NB4 (cell line): ENCODE measurements around the gene DHDH.

Experiments used
- MYC ChIP-seq: IDR thresholded peaks from 2 replicates; pipeline ENCODE4 v1.6.1; 2011; ENCODE audit warnings: low read depth, low read length
- TF ChIP-seq, protein P1 (sequence below): IDR thresholded peaks from one replicate; pipeline ENCODE4 v1.5.1; 2012; ENCODE audit warnings: low read depth, low read length

DNA sequence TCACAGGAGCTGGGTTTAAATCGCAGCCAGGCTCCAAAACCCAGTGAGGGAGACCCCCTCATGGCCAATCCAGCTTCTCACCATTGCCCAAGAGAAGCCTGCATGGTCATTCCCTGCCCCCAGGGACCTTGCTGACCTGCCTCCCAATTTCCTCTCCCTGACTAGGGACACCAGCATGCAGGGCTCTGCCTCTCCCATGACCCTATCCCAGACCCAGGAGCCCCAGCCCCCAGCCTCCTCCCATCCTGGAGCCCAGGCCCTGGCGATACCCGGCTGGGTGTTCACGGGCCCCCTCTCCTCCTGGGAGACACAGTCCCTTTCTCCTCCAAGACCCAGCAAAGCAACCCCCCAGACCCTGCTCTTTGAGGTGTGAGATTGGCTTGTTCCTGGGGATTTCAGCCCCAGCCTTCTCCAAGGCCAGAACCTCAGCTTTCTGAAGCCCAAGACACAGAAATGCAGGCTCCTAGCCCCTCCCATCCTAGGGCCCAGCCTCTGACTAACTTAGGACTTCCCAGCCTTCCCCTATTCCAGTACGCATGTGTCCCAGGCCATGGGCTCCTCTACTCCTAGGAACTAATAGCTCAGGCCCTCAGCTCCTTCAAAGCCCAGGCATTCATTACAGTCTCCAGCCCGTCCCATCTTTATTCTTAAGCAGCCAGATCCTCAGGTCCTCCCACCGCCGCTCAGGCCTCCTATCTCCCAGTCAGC is 58.5 kb downstream of the DHDH start:
- TF ChIP-seq, protein P1, sequence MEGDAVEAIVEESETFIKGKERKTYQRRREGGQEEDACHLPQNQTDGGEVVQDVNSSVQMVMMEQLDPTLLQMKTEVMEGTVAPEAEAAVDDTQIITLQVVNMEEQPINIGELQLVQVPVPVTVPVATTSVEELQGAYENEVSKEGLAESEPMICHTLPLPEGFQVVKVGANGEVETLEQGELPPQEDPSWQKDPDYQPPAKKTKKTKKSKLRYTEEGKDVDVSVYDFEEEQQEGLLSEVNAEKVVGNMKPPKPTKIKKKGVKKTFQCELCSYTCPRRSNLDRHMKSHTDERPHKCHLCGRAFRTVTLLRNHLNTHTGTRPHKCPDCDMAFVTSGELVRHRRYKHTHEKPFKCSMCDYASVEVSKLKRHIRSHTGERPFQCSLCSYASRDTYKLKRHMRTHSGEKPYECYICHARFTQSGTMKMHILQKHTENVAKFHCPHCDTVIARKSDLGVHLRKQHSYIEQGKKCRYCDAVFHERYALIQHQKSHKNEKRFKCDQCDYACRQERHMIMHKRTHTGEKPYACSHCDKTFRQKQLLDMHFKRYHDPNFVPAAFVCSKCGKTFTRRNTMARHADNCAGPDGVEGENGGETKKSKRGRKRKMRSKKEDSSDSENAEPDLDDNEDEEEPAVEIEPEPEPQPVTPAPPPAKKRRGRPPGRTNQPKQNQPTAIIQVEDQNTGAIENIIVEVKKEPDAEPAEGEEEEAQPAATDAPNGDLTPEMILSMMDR: no peak
- no peak for TF ChIP-seq MYC
